GM12878 (cell line): ENCODE measurements around the gene GBA2. TPM values are rescaled to one million over a fixed set of nuclear protein-coding genes. Genes with fewer than 3 reads are reported as not detected.

Experiments
- BRCA1 ChIP-seq: IDR thresholded peaks from 2 replicates; pipeline ENCODE4 v1.6.1; 2011; ENCODE audit warnings: low read depth, low read length, improper control_type of control experiment
- EP300 ChIP-seq, 2 experiments: fragments of 150-350 bp in 1 of 2; IDR thresholded peaks; 2 replicates each; pipeline ENCODE4 v1.6.1; 2011 to 2012; ENCODE audit warnings: low read depth in 2 of 2, low read length in 2 of 2, borderline replicate concordance in 1 of 2, improper control_type of control experiment in 1 of 2, inconsistent platforms in 1 of 2; ENCODE audit not compliant: control insufficient read depth in 1 of 2
- MXI1 ChIP-seq: fragments of 150-350 bp; IDR thresholded peaks from 2 replicates; pipeline ENCODE4 v1.6.1; 2011; ENCODE audit warnings: low read depth, mild to moderate bottlenecking, inconsistent platforms, low read length, improper control_type of control experiment
- NFXL1 ChIP-seq: fragments of 450-650 bp; IDR thresholded peaks from 2 replicates; pipeline ENCODE4 v1.6.1; 2017; ENCODE audit warnings: antibody characterized with exemption, mild to moderate bottlenecking, borderline replicate concordance
- NFYA ChIP-seq: IDR thresholded peaks from 2 replicates; pipeline ENCODE4 v1.6.1; 2011; ENCODE audit warnings: low read depth, mild to moderate bottlenecking, low read length, improper control_type of control experiment, borderline replicate concordance
- SUZ12 ChIP-seq: fragments of 200-600 bp; sonication (generic); IDR thresholded peaks from one replicate; pipeline ENCODE4 v1.6.1; 2018; ENCODE audit warnings: antibody characterized with exemption, mild to moderate bottlenecking; ENCODE audit not compliant: unreplicated experiment
- polyA plus RNA-seq, 11 experiments: library from polyadenylated mRNA; depleted of rRNA in 4 of 11; unstranded in 6 of 11; stranded (reverse) in 5 of 11; fragments of >200 nt; fragmentation: Nextera tagmentation in 4 of 11; fragmentation: Illumina TruSeq in 1 of 11; extraction: Ambion mirVana in 4 of 11; extraction: Trizol in 1 of 11; gene quantifications; 1 replicate in 1 of 11; 2 replicates in 10 of 11; pipeline versions ENCODE4 v1.2.1 to v1.2.3, GENCODE V29; 2011 to 2016; ENCODE audit warnings: inconsistent platforms in 2 of 11, missing spikeins in 2 of 11, low read depth in 1 of 11
- total RNA-seq, 4 experiments: library from RNA; depleted of rRNA in 3 of 4; stranded (reverse); fragments of >200 nt in 3 of 4; fragmentation: Illumina TruSeq in 1 of 4; extraction: Trizol in 1 of 4; gene quantifications; 2 replicates each; pipeline versions ENCODE4 v1.2.1 to v1.2.3, GENCODE V29; 2013 to 2021
- TF ChIP-seq, protein P1 (sequence below): fragments of 450-650 bp; formaldehyde crosslinking; IDR thresholded peaks from 2 replicates; pipeline ENCODE4 v1.4.0; 2022; ENCODE audit warnings: mild to moderate bottlenecking, moderate library complexity
- TF ChIP-seq, protein P2 (sequence below): fragments of 450-650 bp; IDR thresholded peaks from 2 replicates; pipeline ENCODE4 v1.6.1; 2017; ENCODE audit warnings: mild to moderate bottlenecking, moderate library complexity
- TF ChIP-seq, protein P3 (sequence below): fragments of 150-350 bp; IDR thresholded peaks from 2 replicates; pipeline ENCODE4 v1.6.1; 2014; ENCODE audit warnings: mild to moderate bottlenecking, low read depth, low read length
- TF ChIP-seq, protein P4 (sequence below): fragments of 450-650 bp; IDR thresholded peaks from 2 replicates; pipeline ENCODE4 v1.6.1; 2018; ENCODE audit warnings: mild to moderate bottlenecking, low read depth, moderate library complexity; ENCODE audit not compliant: partially characterized antibody

GBA2 gene
- total and polyA plus RNA-seq, 10 of the 15 experiments (the other 5 are each of a cell fraction or from before 2014, with no cell fraction given): 15.3 to 45.1 (median 29.1) TPM

DNA sequence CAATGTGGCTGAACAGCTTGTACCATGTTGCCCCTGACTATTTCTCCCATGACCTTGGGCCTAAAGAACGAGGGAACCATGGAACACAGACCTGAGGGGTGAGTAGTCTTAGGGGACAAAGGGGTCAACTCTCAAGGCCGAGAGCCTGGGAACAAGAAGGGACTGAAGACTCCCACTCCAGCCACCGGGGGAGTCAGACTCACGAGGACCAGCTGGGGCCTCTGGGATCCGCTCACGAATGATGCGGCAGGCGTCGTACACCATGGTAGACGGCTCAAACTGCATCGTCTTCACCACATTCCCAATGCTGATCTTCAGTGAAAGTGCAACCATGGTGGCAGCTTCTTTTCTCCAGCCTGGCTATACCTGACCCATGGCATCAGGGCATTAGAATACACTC lies 23.7 kb downstream of the GBA2 start (continued):
- TF ChIP-seq, protein P1, sequence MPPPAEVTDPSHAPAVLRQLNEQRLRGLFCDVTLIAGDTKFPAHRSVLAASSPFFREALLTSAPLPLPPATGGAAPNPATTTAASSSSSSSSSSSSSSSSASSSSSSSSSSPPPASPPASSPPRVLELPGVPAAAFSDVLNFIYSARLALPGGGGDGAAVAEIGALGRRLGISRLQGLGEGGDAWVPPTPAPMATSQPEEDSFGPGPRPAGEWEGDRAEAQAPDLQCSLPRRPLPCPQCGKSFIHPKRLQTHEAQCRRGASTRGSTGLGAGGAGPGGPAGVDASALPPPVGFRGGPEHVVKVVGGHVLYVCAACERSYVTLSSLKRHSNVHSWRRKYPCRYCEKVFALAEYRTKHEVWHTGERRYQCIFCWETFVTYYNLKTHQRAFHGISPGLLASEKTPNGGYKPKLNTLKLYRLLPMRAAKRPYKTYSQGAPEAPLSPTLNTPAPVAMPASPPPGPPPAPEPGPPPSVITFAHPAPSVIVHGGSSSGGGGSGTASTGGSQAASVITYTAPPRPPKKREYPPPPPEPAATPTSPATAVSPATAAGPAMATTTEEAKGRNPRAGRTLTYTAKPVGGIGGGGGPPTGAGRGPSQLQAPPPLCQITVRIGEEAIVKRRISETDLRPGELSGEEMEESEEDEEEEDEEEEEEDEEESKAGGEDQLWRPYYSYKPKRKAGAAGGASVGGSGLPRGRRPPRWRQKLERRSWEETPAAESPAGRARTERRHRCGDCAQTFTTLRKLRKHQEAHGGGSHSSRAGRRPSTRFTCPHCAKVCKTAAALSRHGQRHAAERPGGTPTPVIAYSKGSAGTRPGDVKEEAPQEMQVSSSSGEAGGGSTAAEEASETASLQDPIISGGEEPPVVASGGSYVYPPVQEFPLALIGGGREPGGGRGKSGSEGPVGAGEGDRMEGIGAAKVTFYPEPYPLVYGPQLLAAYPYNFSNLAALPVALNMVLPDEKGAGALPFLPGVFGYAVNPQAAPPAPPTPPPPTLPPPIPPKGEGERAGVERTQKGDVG: no peak
- TF ChIP-seq, protein P2, sequence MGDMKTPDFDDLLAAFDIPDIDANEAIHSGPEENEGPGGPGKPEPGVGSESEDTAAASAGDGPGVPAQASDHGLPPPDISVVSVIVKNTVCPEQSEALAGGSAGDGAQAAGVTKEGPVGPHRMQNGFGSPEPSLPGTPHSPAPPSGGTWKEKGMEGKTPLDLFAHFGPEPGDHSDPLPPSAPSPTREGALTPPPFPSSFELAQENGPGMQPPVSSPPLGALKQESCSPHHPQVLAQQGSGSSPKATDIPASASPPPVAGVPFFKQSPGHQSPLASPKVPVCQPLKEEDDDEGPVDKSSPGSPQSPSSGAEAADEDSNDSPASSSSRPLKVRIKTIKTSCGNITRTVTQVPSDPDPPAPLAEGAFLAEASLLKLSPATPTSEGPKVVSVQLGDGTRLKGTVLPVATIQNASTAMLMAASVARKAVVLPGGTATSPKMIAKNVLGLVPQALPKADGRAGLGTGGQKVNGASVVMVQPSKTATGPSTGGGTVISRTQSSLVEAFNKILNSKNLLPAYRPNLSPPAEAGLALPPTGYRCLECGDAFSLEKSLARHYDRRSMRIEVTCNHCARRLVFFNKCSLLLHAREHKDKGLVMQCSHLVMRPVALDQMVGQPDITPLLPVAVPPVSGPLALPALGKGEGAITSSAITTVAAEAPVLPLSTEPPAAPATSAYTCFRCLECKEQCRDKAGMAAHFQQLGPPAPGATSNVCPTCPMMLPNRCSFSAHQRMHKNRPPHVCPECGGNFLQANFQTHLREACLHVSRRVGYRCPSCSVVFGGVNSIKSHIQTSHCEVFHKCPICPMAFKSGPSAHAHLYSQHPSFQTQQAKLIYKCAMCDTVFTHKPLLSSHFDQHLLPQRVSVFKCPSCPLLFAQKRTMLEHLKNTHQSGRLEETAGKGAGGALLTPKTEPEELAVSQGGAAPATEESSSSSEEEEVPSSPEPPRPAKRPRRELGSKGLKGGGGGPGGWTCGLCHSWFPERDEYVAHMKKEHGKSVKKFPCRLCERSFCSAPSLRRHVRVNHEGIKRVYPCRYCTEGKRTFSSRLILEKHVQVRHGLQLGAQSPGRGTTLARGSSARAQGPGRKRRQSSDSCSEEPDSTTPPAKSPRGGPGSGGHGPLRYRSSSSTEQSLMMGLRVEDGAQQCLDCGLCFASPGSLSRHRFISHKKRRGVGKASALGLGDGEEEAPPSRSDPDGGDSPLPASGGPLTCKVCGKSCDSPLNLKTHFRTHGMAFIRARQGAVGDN: no peak
- TF ChIP-seq, protein P3, sequence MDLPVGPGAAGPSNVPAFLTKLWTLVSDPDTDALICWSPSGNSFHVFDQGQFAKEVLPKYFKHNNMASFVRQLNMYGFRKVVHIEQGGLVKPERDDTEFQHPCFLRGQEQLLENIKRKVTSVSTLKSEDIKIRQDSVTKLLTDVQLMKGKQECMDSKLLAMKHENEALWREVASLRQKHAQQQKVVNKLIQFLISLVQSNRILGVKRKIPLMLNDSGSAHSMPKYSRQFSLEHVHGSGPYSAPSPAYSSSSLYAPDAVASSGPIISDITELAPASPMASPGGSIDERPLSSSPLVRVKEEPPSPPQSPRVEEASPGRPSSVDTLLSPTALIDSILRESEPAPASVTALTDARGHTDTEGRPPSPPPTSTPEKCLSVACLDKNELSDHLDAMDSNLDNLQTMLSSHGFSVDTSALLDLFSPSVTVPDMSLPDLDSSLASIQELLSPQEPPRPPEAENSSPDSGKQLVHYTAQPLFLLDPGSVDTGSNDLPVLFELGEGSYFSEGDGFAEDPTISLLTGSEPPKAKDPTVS: no peak
- TF ChIP-seq, protein P4, sequence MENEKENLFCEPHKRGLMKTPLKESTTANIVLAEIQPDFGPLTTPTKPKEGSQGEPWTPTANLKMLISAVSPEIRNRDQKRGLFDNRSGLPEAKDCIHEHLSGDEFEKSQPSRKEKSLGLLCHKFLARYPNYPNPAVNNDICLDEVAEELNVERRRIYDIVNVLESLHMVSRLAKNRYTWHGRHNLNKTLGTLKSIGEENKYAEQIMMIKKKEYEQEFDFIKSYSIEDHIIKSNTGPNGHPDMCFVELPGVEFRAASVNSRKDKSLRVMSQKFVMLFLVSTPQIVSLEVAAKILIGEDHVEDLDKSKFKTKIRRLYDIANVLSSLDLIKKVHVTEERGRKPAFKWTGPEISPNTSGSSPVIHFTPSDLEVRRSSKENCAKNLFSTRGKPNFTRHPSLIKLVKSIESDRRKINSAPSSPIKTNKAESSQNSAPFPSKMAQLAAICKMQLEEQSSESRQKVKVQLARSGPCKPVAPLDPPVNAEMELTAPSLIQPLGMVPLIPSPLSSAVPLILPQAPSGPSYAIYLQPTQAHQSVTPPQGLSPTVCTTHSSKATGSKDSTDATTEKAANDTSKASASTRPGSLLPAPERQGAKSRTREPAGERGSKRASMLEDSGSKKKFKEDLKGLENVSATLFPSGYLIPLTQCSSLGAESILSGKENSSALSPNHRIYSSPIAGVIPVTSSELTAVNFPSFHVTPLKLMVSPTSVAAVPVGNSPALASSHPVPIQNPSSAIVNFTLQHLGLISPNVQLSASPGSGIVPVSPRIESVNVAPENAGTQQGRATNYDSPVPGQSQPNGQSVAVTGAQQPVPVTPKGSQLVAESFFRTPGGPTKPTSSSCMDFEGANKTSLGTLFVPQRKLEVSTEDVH: no peak
- no peak for TF ChIP-seq EP300 (IDR thresholded peaks at IDR 0.05; ENCODE audit: borderline replicate concordance in 1 of 2, control insufficient read depth in 1 of 2, low read depth in 2 of 2, low read length in 2 of 2)
- TF ChIP-seq NFYA: no peak
- TF ChIP-seq SUZ12: no peak
- TF ChIP-seq MXI1: no peak
- no peak for TF ChIP-seq BRCA1
- TF ChIP-seq NFXL1: no peak
